Breast epithelium (tissue), 4 donors: Measurements from ENCODE around the gene NHLRC4. TPM values are rescaled to one million over a fixed set of nuclear protein-coding genes. Genes with fewer than 3 reads are reported as not detected.

Experiments used
- DNase-seq, 2 donors: peaks; one replicate each; pipeline ENCODE4 v3.0.0-alpha.2; 2019; ENCODE audit warnings: low spot score in 2 of 2
- H3K27ac ChIP-seq, 2 donors: fragments of 200-600 bp; sonication (generic) in 1 of 2; one replicate each; pipeline ENCODE4 v1.5.1; 2016 to 2019; ENCODE audit warnings: mild to moderate bottlenecking in 1 of 2
- H3K27me3 ChIP-seq, 2 donors: fragments of 200-600 bp; sonication (generic) in 1 of 2; one replicate each; pipeline versions ENCODE4 v1.5.1 to v1.6.0; 2017 to 2019; ENCODE audit warnings: control low read depth in 1 of 2, mild to moderate bottlenecking in 1 of 2
- H3K36me3 ChIP-seq: fragments of 200-600 bp; one replicate; pipeline ENCODE4 v1.5.1; 2019
- H3K4me1 ChIP-seq, 2 donors: fragments of 200-600 bp; sonication (generic); one replicate each; pipeline ENCODE4 v1.5.1; 2016 to 2019; ENCODE audit warnings: control low read depth in 1 of 2
- H3K4me3 ChIP-seq, 3 donors: fragments of 200-600 bp; sonication (generic); 1 replicate in 2 of 3; 2 replicates in 1 of 3; pipeline ENCODE4 v1.5.1; 2016 to 2019; ENCODE audit warnings: mild to moderate bottlenecking in 3 of 3, moderate library complexity in 2 of 3
- H3K9me3 ChIP-seq, 2 donors: fragments of 200-600 bp; sonication (generic) in 1 of 2; one replicate each; pipeline ENCODE4 v1.5.1; 2016 to 2019; ENCODE audit warnings: control low read depth in 1 of 2
- POLR2A ChIP-seq: fragments of 450-650 bp; IDR thresholded peaks from one replicate; pipeline ENCODE4 v1.6.1; 2016; ENCODE audit warnings: antibody characterized with exemption, mild to moderate bottlenecking, moderate library complexity
- POLR2AphosphoS5 ChIP-seq, 3 donors: sonication (generic); formaldehyde crosslinking; IDR thresholded peaks; one replicate each; pipeline ENCODE4 v1.6.1; 2017; ENCODE audit warnings: antibody characterized with exemption in 3 of 3
- intact Hi-C: fragments of 100-400 bp; cut with DNase I; formaldehyde crosslinking; loops from one replicate; pipeline ENCODE4 v1.15.1; 2023; ENCODE audit warnings: low total_unique reads
- total RNA-seq, 3 donors: library from RNA; depleted of rRNA; stranded (reverse); fragments of >200 nt; gene quantifications; one replicate each; pipeline ENCODE4 v1.1.0, GENCODE V29; 2016
- TF ChIP-seq, protein P1 (sequence below), 3 donors: fragments of 450-650 bp; IDR thresholded peaks; one replicate each; pipeline ENCODE4 v1.5.1; 2016 to 2017; ENCODE audit warnings: antibody characterized with exemption in 3 of 3, mild to moderate bottlenecking in 3 of 3, moderate library complexity in 3 of 3

NHLRC4 gene
- total RNA-seq, 3 donors from 2014 or later, result 0.32 to 1.9 (median 0.66) TPM

- intact Hi-C loops, result no loop called here
- Histone ChIP-seq H3K27ac (no peak overlapping the region), H3K4me3 (no peak overlapping the region), H3K36me3 (no peaks in the 10 kb centered on the region), H3K4me1 (no peaks in the 10 kb centered on the region), H3K9me3 (no peaks in the 10 kb centered on the region), H3K27me3 (no peaks in the 10 kb centered on the region)
- TF ChIP-seq, protein P1, sequence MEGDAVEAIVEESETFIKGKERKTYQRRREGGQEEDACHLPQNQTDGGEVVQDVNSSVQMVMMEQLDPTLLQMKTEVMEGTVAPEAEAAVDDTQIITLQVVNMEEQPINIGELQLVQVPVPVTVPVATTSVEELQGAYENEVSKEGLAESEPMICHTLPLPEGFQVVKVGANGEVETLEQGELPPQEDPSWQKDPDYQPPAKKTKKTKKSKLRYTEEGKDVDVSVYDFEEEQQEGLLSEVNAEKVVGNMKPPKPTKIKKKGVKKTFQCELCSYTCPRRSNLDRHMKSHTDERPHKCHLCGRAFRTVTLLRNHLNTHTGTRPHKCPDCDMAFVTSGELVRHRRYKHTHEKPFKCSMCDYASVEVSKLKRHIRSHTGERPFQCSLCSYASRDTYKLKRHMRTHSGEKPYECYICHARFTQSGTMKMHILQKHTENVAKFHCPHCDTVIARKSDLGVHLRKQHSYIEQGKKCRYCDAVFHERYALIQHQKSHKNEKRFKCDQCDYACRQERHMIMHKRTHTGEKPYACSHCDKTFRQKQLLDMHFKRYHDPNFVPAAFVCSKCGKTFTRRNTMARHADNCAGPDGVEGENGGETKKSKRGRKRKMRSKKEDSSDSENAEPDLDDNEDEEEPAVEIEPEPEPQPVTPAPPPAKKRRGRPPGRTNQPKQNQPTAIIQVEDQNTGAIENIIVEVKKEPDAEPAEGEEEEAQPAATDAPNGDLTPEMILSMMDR (IDR thresholded peaks at IDR 0.05), result no peak
- TF ChIP-seq POLR2AphosphoS5 (IDR thresholded peaks at IDR 0.05) (no peak), POLR2A (no peak)
- no peak for DNase-seq
Measured at GRCh38 chr16:540645-541340, 26.0 kb upstream of the NHLRC4 start.

DNA sequence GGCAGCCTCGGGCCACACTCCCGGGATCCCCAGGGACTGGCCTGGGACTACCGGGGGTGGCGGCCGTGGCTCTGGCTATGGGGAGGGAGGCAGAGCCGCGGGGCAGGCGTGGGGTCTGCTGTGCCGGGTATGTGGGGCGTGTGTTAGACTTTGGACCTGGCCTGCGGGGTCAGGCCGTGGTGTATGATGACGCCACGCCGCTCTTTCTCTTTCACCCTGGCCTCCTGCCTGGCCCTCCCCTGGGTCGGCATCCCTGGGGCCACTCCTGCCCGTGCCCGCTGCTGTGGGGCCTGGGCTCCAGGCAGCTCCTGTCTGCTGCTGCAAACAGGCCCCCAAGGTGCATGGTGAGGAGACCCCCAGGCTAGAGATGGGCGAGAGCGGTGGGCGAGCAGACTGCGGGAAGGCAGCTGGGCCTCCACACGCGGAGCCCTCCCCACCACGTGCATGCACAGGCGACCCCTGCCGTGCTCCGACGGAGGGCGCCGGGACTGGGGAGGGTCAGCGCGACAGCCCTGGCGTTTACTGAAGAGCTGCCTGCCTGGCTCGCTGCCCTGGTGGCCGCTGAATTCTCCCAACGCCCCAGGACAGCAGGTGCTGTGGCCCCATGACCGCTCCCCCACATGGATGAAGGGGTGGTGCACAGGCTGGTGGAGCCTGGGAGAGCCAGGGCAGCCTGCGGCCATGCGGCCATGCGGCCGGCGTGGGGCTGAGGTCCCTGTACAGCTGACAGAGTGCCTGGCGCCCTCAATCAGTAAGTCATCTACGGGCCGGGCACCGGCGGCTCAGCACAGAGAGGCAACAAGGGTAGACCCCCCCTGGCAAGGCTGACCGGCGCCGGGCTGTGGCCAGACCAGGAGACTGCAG lies 23.3 kb upstream of the NHLRC4 start:
- TF ChIP-seq, protein P1 (IDR thresholded peaks at IDR 0.05), result no peak
- no peak for TF ChIP-seq POLR2AphosphoS5 (IDR thresholded peaks at IDR 0.05)
- no peak for TF ChIP-seq POLR2A
- intact Hi-C loops, result no loop called here
- no peak overlapping the region for H3K27ac ChIP-seq
- no peaks in the 10 kb centered on the region for H3K9me3 ChIP-seq
- no peaks in the 10 kb centered on the region for H3K4me1 ChIP-seq
- no peaks in the 10 kb centered on the region for H3K36me3 ChIP-seq
- DNase-seq, result no peak
- H3K27me3 ChIP-seq, result no peaks in the 10 kb centered on the region
- no peak overlapping the region for H3K4me3 ChIP-seq

DNA sequence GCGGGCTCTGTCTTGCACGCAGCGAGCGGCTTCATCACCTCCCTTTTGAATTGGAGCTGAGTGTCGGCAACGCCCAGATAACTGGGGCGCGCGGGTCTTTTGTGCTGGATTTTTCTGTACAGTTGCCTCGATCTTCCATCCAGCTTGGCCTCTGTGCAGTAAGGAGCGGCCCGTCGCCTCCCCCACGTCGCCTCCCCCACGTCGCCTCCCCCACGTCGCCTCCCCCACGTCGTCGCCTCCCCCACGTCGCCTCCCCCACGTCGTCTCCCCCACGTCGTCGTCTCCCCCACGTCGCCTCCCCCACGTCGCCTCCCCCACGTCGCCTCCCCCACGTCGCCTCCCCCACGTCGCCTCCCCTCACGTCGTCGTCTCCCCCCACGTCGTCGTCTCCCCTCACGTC lies 22.3 kb upstream of the NHLRC4 start:
- TF ChIP-seq POLR2A (no peak), POLR2AphosphoS5 (IDR thresholded peaks at IDR 0.05) (no peak)
- TF ChIP-seq, protein P1 (IDR thresholded peaks at IDR 0.05), result no peak
- no peak overlapping the region for H3K27ac ChIP-seq
- no peaks in the 10 kb centered on the region for H3K9me3 ChIP-seq
- intact Hi-C loops, result no loop called here
- no peaks in the 10 kb centered on the region for H3K4me1 ChIP-seq
- H3K36me3 ChIP-seq, result no peaks in the 10 kb centered on the region
- no peak for DNase-seq
- no peak overlapping the region for H3K4me3 ChIP-seq
- H3K27me3 ChIP-seq, result no peaks in the 10 kb centered on the region

DNA sequence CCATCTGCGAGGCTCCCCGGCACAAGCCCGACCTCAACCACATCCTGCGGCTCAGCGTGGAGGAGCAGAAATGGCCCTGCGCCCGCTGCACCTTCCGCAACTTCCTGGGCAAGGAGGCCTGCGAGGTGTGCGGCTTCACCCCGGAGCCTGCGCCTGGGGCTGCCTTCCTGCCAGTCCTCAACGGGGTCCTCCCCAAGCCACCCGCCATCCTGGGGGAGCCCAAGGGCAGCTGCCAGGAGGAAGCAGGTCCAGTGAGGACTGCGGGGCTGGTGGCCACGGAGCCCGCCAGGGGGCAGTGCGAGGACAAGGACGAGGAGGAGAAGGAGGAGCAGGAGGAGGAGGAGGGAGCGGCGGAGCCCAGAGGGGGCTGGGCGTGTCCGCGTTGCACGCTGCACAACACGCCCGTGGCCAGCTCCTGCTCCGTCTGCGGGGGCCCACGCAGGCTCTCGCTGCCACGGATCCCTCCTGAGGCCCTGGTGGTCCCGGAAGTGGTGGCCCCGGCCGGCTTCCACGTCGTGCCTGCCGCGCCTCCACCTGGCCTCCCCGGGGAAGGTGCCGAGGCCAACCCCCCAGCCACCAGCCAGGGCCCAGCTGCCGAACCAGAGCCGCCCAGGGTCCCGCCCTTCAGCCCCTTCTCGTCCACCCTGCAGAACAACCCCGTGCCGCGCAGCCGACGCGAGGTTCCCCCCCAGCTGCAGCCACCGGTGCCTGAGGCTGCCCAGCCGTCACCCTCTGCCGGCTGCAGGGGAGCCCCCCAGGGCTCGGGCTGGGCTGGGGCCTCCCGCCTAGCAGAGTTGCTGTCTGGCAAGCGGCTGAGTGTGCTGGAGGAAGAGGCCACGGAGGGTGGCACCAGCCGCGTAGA lies 19.7 kb upstream of the NHLRC4 start:
- H3K27me3 ChIP-seq, result no peaks in the 10 kb centered on the region
- peak; percentile 75 to 78 for DNase-seq
- H3K9me3 ChIP-seq, result no peaks in the 10 kb centered on the region
- H3K4me1 ChIP-seq, result no peaks in the 10 kb centered on the region
- H3K27ac ChIP-seq, result no peak overlapping the region
- TF ChIP-seq, protein P1 (IDR thresholded peaks at IDR 0.05), result peak; percentile 48 to 76 (median 53)
- TF ChIP-seq POLR2A, result no peak
- TF ChIP-seq POLR2AphosphoS5 (IDR thresholded peaks at IDR 0.05), result no peak
- intact Hi-C loops, result loop anchor here (1.0 kb wide), 1 partner anchor 18 kb away; no protein-coding TSS in a partner anchor
- peak overlapping the region in 2 of 3 donors; percentile 28 to 62 for H3K4me3 ChIP-seq
- H3K36me3 ChIP-seq, result peaks cover 3% of the 10 kb centered on the region
